MM.1S (cell line): Measurements from ENCODE around the gene BRD4.

Source experiments
- DNase-seq: peaks from one replicate; pipeline ENCODE4 v3.0.0-alpha.2; 2015
- H2AFZ ChIP-seq: fragments of 300-600 bp; sonication (generic); 2 replicates; pipeline ENCODE4 v1.6.0; 2016; ENCODE audit warnings: antibody characterized with exemption, low read length
- H3F3A ChIP-seq: fragments of 300-600 bp; sonication (generic); 2 replicates; pipeline ENCODE4 v1.6.1; 2016; ENCODE audit warnings: mild to moderate bottlenecking, antibody characterized with exemption, low read length, moderate library complexity, mixed read lengths; ENCODE audit not compliant: insufficient read depth
- H3K27ac ChIP-seq: fragments of 300-600 bp; sonication (generic); 2 replicates; pipeline ENCODE4 v1.5.1; 2016; ENCODE audit warnings: mild to moderate bottlenecking, low read length
- H3K27me3 ChIP-seq: fragments of 300-600 bp; sonication (generic); replicated peaks from 2 replicates; pipeline ENCODE4 v1.6.0; 2016; ENCODE audit warnings: low read length; ENCODE audit not compliant: insufficient read depth
- H3K36me3 ChIP-seq: fragments of 300-600 bp; sonication (generic); replicated peaks from 2 replicates; pipeline ENCODE4 v1.6.1; 2016; ENCODE audit warnings: mild to moderate bottlenecking, low read length, mixed read lengths; ENCODE audit not compliant: insufficient read depth
- H3K4me1 ChIP-seq: fragments of 300-600 bp; sonication (generic); 2 replicates; pipeline ENCODE4 v1.6.1; 2016; ENCODE audit warnings: low read length, mixed read lengths
- H3K4me2 ChIP-seq: fragments of 300-600 bp; sonication (generic); 2 replicates; pipeline ENCODE4 v1.6.0; 2016; ENCODE audit warnings: low read depth, low read length
- H3K4me3 ChIP-seq: fragments of 300-600 bp; sonication (generic); 2 replicates; pipeline ENCODE4 v1.5.1; 2016; ENCODE audit warnings: low read length, mixed read lengths
- H3K79me2 ChIP-seq: fragments of 300-600 bp; sonication (generic); 2 replicates; pipeline ENCODE4 v1.6.1; 2016; ENCODE audit warnings: mixed run types, low read length, mixed read lengths
- H3K9ac ChIP-seq: fragments of 300-600 bp; sonication (generic); 2 replicates; pipeline ENCODE4 v1.6.1; 2016; ENCODE audit warnings: low read length, mixed read lengths
- H3K9me2 ChIP-seq: fragments of 300-600 bp; sonication (generic); replicated peaks from 2 replicates; pipeline ENCODE4 v1.6.1; 2016; ENCODE audit warnings: mild to moderate bottlenecking, low read length, mixed read lengths; ENCODE audit not compliant: insufficient read depth
- H3K9me3 ChIP-seq: fragments of 300-600 bp; sonication (generic); replicated peaks from 2 replicates; pipeline ENCODE4 v1.6.1; 2016; ENCODE audit warnings: mild to moderate bottlenecking, low read length, mixed read lengths; ENCODE audit not compliant: insufficient read depth
- H4K20me1 ChIP-seq: fragments of 300-600 bp; sonication (generic); 2 replicates; pipeline ENCODE4 v1.6.1; 2016; ENCODE audit warnings: mild to moderate bottlenecking, low read length, moderate library complexity, mixed read lengths; ENCODE audit not compliant: insufficient read depth
- EZH2 ChIP-seq: fragments of 300-600 bp; sonication (generic); optimal IDR thresholded peaks from 2 replicates; pipeline ENCODE3; 2017; ENCODE audit warnings: low read depth, mild to moderate bottlenecking, antibody characterized with exemption, low read length, mixed read lengths
- EZH2phosphoT487 ChIP-seq: fragments of 300-600 bp; sonication (generic); IDR thresholded peaks from 2 replicates; pipeline ENCODE4 v1.6.1; 2018; ENCODE audit warnings: antibody characterized with exemption, low read length
- TF ChIP-seq, protein P1 (sequence below): fragments of 300-600 bp; sonication (generic); IDR thresholded peaks from 2 replicates; pipeline ENCODE4 v1.5.1; 2016; ENCODE audit warnings: antibody characterized with exemption, low read length, mixed read lengths

The BRD4 gene

DNA sequence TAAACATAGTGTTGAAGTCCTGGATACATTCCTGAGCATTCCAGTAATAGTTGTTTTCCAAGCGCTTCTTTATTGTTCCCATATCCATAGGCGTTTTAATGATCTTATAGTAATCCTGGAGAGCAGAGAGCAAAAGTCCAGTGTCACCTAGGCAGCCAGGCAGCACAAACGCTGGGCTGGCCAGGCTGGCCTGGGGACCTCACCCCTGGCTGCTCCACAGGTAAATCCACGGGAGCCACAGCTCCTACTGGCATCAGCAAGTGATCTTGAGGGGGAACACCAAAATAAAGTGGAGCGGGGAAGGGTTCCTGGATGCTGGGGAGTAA lies 63.4 kb downstream of the BRD4 start:
- Histone ChIP-seq H3F3A (no peaks in the 10 kb centered on the region), H3K9me2 (no peaks in the 10 kb centered on the region), H3K4me3 (no peak overlapping the region), H3K4me1 (no peaks in the 10 kb centered on the region), H3K9ac (no peak overlapping the region), H3K9me3 (no peaks in the 10 kb centered on the region), H2AFZ (no peak overlapping the region), H3K4me2 (no peak overlapping the region), H3K27ac (no peak overlapping the region), H3K36me3 (peaks cover 11% of the 10 kb centered on the region), H3K27me3 (no peaks in the 10 kb centered on the region), H3K79me2 (peaks cover 97% of the 10 kb centered on the region), H4K20me1 (peaks cover 44% of the 10 kb centered on the region)
- no peak for TF ChIP-seq EZH2
- TF ChIP-seq EZH2phosphoT487, result no peak
- TF ChIP-seq, protein P1, sequence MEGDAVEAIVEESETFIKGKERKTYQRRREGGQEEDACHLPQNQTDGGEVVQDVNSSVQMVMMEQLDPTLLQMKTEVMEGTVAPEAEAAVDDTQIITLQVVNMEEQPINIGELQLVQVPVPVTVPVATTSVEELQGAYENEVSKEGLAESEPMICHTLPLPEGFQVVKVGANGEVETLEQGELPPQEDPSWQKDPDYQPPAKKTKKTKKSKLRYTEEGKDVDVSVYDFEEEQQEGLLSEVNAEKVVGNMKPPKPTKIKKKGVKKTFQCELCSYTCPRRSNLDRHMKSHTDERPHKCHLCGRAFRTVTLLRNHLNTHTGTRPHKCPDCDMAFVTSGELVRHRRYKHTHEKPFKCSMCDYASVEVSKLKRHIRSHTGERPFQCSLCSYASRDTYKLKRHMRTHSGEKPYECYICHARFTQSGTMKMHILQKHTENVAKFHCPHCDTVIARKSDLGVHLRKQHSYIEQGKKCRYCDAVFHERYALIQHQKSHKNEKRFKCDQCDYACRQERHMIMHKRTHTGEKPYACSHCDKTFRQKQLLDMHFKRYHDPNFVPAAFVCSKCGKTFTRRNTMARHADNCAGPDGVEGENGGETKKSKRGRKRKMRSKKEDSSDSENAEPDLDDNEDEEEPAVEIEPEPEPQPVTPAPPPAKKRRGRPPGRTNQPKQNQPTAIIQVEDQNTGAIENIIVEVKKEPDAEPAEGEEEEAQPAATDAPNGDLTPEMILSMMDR, result no peak
- DNase-seq, result no peak

DNA sequence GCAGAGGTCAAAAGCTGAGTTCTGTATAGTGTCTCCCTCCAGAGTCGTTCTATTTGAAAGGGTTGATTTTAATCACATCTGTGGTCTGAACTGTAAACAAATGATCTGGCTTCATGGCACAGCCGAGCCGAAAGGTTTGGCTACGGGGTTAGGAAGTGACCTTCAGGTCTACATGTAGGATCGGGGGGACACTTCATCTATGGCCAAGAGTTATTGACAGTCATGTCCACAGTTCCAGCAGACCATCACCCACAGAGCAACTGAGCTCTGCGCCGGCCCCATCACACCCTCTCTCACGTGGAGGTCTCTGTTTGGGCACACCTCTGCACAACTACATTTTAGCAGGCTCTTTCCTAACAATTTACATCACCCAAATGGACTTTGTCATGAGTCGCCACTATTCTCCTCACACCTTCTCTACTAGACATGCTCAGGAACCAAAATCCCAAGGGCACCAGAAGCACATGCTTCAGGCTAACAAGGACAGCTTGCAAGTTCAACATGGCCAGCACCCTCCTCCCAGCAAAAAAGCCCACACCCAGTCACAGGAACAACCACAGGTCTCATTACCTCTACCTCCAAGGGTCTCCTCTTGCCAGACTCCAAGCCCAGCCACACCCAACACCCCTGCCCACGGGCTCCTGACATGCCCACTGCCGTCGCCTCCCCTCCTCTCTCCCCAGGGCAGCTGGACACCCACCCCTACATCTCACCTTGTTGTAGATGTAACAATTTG lies 64.0 kb downstream of the BRD4 start:
- Histone ChIP-seq H2AFZ (no peak overlapping the region), H3K9ac (no peak overlapping the region), H3K27me3 (no peaks in the 10 kb centered on the region), H3K79me2 (peaks cover 97% of the 10 kb centered on the region), H3F3A (no peaks in the 10 kb centered on the region), H3K4me3 (no peak overlapping the region), H3K9me2 (no peaks in the 10 kb centered on the region), H3K4me2 (no peak overlapping the region), H3K36me3 (peaks cover 16% of the 10 kb centered on the region), H3K9me3 (no peaks in the 10 kb centered on the region), H4K20me1 (peaks cover 43% of the 10 kb centered on the region), H3K27ac (no peak overlapping the region), H3K4me1 (no peaks in the 10 kb centered on the region)
- TF ChIP-seq, protein P1, result no peak
- TF ChIP-seq EZH2, result no peak
- no peak for TF ChIP-seq EZH2phosphoT487
- no peak for DNase-seq

DNA sequence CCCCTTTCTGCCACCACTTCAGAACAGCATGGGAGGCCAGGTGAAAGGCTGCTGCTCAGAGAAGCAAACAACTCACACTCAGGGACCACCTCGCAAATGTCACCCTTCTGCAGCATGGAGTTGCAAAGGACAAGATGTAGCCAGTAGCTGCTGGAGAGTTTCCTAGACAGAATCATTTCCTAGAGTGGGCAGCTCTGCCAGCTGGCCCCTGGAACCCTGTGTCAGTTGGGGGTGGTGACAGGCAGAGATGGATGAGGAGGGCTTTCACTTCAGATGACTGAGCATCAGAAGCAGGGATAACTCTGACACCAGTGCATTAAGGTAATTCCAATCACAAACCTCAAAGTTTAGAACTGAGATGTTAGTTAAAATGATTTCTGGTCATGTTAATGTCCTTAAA lies 65.7 kb downstream of the BRD4 start:
- H3K36me3 ChIP-seq, result peaks cover 12% of the 10 kb centered on the region

More for the DNA sequence above, 65.7 kb downstream of the BRD4 start:
- no peak overlapping the region for H2AFZ ChIP-seq
- no peak overlapping the region for H3K4me2 ChIP-seq
- DNase-seq, result no peak
- no peaks in the 10 kb centered on the region for H3K9me3 ChIP-seq
- TF ChIP-seq EZH2 (no peak), EZH2phosphoT487 (no peak)
- TF ChIP-seq, protein P1, result no peak
- H4K20me1 ChIP-seq, result peaks cover 30% of the 10 kb centered on the region
- H3K9ac ChIP-seq, result no peak overlapping the region
- H3K9me2 ChIP-seq, result no peaks in the 10 kb centered on the region
- no peaks in the 10 kb centered on the region for H3K27me3 ChIP-seq
- H3K4me1 ChIP-seq, result no peaks in the 10 kb centered on the region
- H3K4me3 ChIP-seq, result no peak overlapping the region
- H3K27ac ChIP-seq, result no peak overlapping the region
- H3K79me2 ChIP-seq, result peaks cover 94% of the 10 kb centered on the region
- H3F3A ChIP-seq, result no peaks in the 10 kb centered on the region
